Omental fat pad (tissue), 4 donors: ENCODE results near the gene COL11A2. TPM values are rescaled to one million over a fixed set of nuclear protein-coding genes. Genes with fewer than 3 reads are reported as not detected.

Experiments used
- ATAC-seq: fragments of 150-250 bp; one replicate; pipeline ENCODE4 v1.9.1; 2016; ENCODE audit warnings: mild to moderate bottlenecking, moderate library complexity; ENCODE audit not compliant: low FRiP score
- DNase-seq: peaks from one replicate; pipeline ENCODE4 v3.0.0-alpha.2; 2019; ENCODE audit warnings: low spot score
- total RNA-seq, 4 donors: library from RNA; depleted of rRNA; stranded (reverse); fragments of >200 nt; gene quantifications; one replicate each; pipeline ENCODE4 v1.1.0, GENCODE V29; 2016
- TF ChIP-seq, protein P1 (sequence below), 3 donors: fragments of 450-650 bp; IDR thresholded peaks; one replicate each; pipeline ENCODE4 v1.5.1; 2016 to 2017; ENCODE audit warnings: antibody characterized with exemption in 3 of 3, mild to moderate bottlenecking in 3 of 3, moderate library complexity in 2 of 3

The COL11A2 gene
- total RNA-seq, 4 donors from 2014 or later: 0.13 to 1.3 (median 0.53) TPM

DNA sequence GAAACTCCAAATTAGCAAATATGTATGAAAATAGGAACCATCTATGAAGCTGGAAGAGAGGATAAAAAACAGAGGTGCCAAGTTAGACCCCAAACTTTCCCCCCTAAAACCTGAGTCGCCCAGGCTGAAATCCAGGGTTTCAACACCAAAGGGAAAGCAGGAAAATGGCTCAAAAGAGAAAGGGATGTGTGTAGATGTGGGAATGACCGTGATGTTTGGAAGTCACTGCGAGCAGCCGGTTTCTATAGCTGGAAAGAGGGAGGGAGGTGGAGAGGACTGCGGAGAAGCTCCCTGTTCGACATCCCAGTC is 20.5 kb upstream of the COL11A2 start:
- TF ChIP-seq, protein P1, sequence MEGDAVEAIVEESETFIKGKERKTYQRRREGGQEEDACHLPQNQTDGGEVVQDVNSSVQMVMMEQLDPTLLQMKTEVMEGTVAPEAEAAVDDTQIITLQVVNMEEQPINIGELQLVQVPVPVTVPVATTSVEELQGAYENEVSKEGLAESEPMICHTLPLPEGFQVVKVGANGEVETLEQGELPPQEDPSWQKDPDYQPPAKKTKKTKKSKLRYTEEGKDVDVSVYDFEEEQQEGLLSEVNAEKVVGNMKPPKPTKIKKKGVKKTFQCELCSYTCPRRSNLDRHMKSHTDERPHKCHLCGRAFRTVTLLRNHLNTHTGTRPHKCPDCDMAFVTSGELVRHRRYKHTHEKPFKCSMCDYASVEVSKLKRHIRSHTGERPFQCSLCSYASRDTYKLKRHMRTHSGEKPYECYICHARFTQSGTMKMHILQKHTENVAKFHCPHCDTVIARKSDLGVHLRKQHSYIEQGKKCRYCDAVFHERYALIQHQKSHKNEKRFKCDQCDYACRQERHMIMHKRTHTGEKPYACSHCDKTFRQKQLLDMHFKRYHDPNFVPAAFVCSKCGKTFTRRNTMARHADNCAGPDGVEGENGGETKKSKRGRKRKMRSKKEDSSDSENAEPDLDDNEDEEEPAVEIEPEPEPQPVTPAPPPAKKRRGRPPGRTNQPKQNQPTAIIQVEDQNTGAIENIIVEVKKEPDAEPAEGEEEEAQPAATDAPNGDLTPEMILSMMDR (IDR thresholded peaks at IDR 0.05): no peak
- DNase-seq (no peak), ATAC-seq (no peak)

DNA sequence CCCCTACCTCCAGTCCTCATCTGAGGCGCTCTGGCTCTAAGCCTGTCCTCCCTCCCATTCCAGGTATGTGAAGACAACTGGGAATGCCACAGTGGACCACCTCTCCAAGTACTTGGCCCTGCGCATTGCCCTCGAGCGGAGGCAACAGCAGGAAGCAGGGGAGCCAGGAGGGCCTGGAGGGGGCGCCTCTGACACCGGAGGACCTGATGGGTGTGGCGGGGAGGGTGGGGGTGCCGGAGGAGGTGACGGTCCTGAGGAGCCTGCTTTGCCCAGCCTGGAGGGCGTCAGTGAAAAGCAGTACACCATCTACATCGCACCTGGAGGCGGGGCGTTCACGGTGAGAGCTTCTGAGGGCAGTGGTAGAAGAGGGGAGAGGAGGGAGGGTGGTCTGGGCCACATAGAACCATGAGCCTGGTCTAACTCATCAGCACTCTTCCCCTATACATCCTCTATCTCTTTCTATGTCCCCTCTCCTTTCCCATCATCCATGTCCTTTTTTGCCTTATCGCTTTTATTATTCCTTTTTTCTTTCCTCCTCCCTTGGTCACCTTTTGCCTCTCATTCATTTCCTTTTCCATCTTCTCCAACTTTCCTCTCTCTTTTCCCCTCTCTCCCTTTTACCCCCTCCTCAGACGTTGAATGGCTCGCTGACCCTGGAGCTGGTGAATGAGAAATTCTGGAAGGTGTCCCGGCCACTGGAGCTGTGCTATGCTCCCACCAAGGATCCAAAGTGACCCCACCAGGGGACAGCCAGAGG is 19.6 kb upstream of the COL11A2 start:
- ATAC-seq (no peak), DNase-seq (no peak)
- TF ChIP-seq, protein P1 (IDR thresholded peaks at IDR 0.05): no peak

GRCh38 chr6:33211136-33211535 is 18.9 kb upstream of the COL11A2 start:
- TF ChIP-seq, protein P1 (IDR thresholded peaks at IDR 0.05): no peak
- ATAC-seq (no peak), DNase-seq (no peak)

DNA sequence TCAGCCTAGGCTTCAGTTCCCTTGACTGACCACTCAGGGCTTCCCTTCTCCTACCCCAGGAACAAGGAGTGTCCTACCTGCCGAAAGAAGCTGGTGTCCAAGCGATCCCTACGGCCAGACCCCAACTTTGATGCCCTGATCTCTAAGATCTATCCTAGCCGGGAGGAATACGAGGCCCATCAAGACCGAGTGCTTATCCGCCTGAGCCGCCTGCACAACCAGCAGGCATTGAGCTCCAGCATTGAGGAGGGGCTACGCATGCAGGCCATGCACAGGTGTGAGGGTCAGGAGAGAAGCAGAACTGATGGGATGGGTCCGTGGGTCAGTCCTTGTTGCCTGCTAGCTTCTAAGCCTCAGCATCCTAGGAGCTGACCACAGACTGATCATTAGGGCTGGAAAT is 17.6 kb upstream of the COL11A2 start:
- ATAC-seq: no peak
- TF ChIP-seq, protein P1 (IDR thresholded peaks at IDR 0.05): no peak
- DNase-seq: no peak

- peak; percentile 73 for ATAC-seq
- TF ChIP-seq, protein P1 (IDR thresholded peaks at IDR 0.05): no peak
- peak; percentile 77 for DNase-seq
Observed at GRCh38 chr6:33208091-33208967, 16.1 kb upstream of the COL11A2 start, which contains the start of gene RING1. TSS of gene RING1 (plus strand) at chr6:33208500. CDS start at chr6:33208823, 323 bp downstream.

GRCh38 chr6:33207552-33208090 is 15.4 kb upstream of the COL11A2 start:
- ATAC-seq (peak; percentile 20), DNase-seq (no peak)
- TF ChIP-seq, protein P1 (IDR thresholded peaks at IDR 0.05): no peak
